ENCODE results near the gene NEURL1B. TPM values are rescaled to one million over a fixed set of nuclear protein-coding genes. Genes with fewer than 3 reads are reported as not detected.

Gene NEURL1B
- total and polyA plus RNA-seq, 10 of the 15 experiments (the other 5 are each of a cell fraction or from before 2014, with no cell fraction given), result 0.04 to 0.28 (median 0.05) TPM; not detected in 4

DNA sequence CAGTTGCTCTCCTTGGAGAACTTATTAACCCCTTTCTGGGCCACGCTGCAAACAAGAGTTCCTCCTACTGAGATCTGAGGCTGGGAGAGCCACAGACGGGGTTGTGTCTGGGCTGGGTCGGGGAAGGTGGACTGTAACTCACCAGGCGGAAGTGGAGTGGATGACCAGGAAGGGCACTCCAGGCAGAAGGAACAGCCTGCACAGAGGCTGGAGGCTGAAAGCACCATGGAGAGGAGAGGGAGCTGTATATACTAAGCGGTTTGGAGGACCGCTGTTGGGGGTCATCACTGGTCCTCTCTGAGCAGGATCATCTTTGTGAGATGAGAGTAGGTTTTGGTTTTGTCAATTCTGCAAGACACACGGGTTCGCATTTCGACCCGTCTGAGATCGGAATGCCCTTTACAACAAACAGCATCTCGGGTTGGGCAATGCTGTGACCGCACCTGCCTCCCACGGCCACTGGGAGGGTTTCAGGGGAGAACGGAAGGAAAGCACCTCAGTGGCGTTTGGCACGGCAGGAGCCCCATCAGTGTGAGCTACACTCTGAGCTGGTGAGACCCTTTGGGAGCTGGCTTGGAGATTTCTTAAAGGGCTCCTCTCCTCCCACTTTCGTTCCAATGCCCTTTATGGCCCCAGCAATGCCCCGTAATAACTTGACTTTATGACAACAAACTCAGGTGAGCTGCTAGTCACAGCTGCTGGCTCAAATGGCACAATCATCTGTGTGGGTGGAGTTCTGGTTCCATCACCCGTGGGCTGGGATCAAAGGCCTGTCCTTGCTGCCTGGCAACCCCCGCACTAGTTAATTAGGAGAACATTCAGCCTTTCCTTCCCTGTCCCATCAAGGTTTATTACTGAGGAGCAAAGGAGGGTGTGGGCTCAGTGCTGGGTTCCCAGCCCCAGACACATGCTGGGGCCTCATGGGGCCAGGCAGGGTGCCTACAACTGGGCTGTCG is 18.7 kb upstream of the NEURL1B start:
- H3K36me3 ChIP-seq (ENCODE audit: control insufficient read depth in 2 of 2, insufficient read depth in 2 of 2, low read length in 1 of 2), result no peaks in the 10 kb centered on the region
- no peaks in the 10 kb centered on the region for H3K9me3 ChIP-seq (replicated peaks; ENCODE audit: control insufficient read depth, insufficient read depth, low read length)
- CTCF ChIA-PET, result no interaction called here
- no peaks in the 10 kb centered on the region for H4K20me1 ChIP-seq (ENCODE audit: control insufficient read depth, insufficient read depth)
- peaks cover 3 to 8% of the 10 kb centered on the region in 2 experiments for H3K27me3 ChIP-seq (replicated peaks in 1 of 2; ENCODE audit: control insufficient read depth in 2 of 2, insufficient read depth in 2 of 2, low read length in 1 of 2)
- 52% methylated on average over 21 of the region's 22 CpGs for WGBS (ENCODE audit: insufficient coverage, insufficient replicate concordance, low lambda C conversion rate, missing lambda C conversion rate)
- no peak overlapping the region for H3K9ac ChIP-seq (ENCODE audit: control insufficient read depth, insufficient read depth, low read length)
- intact Hi-C loops (cut with micrococcal nuclease; ENCODE audit: unreplicated experiment), result no loop called here
- no TSS peak for BruUV-seq (replicated peaks)
- RAD21 ChIA-PET (ENCODE audit: unreplicated experiment), result no interaction called here
- in situ Hi-C loops (cut with MboI), result no loop called here
- no peak for ATAC-seq
- H3K27ac ChIP-seq (ENCODE audit: control insufficient read depth, insufficient read depth), result no peak overlapping the region
- no peak overlapping the region for H2AFZ ChIP-seq (ENCODE audit: control insufficient read depth, low read depth, low read length)
- TF ChIP-seq FOXK2 (IDR thresholded peaks at IDR 0.05) (no peak), ASH2L (IDR thresholded peaks at IDR 0.05; ENCODE audit: borderline replicate concordance, low read depth) (no peak), BACH1 (IDR thresholded peaks at IDR 0.05; ENCODE audit: borderline replicate concordance) (no peak), SMAD1 (IDR thresholded peaks at IDR 0.05; ENCODE audit: low read depth, partially characterized antibody) (no peak), TAF1 (IDR thresholded peaks at IDR 0.05; ENCODE audit: borderline replicate concordance, low read depth, low read length) (no peak), ZNF384 (IDR thresholded peaks at IDR 0.05; ENCODE audit: borderline replicate concordance, low read depth, low read length) (no peak), MYC (IDR thresholded peaks at IDR 0.05; ENCODE audit: insufficient read depth, insufficient read length, insufficient replicate concordance, low read length, severe bottlenecking) (no peak), NR2C1 (IDR thresholded peaks at IDR 0.05) (no peak)
- H3K4me3 ChIP-seq, result no peak overlapping the region
- no peak overlapping the region for H3K4me2 ChIP-seq (ENCODE audit: control insufficient read depth, insufficient read depth)
- H3K79me2 ChIP-seq (ENCODE audit: control insufficient read depth, insufficient read depth, low read length), result no peaks in the 10 kb centered on the region
- POLR2A ChIA-PET, result no interaction called here
- H3K4me1 ChIP-seq (ENCODE audit: control insufficient read depth, insufficient read depth, low read length), result no peaks in the 10 kb centered on the region
- FAIRE-seq, result no peak
- no peak for DNase-seq (ENCODE audit: low read depth, low spot score)
- SMC1A ChIA-PET (ENCODE audit: uncharacterized antibody, unreplicated experiment), result interaction anchor here (0.6 kb wide), 1 partner anchor 766 kb away, joined by 3 read pairs; no protein-coding TSS in a partner anchor
